ENCODE results near the gene CLPTM1. TPM values are rescaled to one million over a fixed set of nuclear protein-coding genes. Genes with fewer than 3 reads are reported as not detected.
A peak's percentile ranks its signal among the peaks of the same experiment; 100 is the strongest.
"Not testable (repeated sequence)": the region's sequence is repeated elsewhere in the genome, so short reads cannot be mapped to it uniquely, and the experiment has no call there.

CLPTM1 gene, protein sequence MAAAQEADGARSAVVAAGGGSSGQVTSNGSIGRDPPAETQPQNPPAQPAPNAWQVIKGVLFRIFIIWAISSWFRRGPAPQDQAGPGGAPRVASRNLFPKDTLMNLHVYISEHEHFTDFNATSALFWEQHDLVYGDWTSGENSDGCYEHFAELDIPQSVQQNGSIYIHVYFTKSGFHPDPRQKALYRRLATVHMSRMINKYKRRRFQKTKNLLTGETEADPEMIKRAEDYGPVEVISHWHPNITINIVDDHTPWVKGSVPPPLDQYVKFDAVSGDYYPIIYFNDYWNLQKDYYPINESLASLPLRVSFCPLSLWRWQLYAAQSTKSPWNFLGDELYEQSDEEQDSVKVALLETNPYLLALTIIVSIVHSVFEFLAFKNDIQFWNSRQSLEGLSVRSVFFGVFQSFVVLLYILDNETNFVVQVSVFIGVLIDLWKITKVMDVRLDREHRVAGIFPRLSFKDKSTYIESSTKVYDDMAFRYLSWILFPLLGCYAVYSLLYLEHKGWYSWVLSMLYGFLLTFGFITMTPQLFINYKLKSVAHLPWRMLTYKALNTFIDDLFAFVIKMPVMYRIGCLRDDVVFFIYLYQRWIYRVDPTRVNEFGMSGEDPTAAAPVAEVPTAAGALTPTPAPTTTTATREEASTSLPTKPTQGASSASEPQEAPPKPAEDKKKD
- total RNA-seq, result 109 TPM
- long read RNA-seq, transcript CLPTM1-201 (14 exons, 2,604 nt), result major isoform, 97 of 125 reads
- long read RNA-seq, partial matches to known transcripts, result 19 of 125 reads
- long read RNA-seq, other reads (novel, unspliced or antisense), result 9 of 125 reads

GRCh38 chr19:44954649-44955504 is at the start of gene CLPTM1:
Gene CLPTM1 (plus strand): TSS chr19:44955380. CDS start chr19:44955396, 16 bp downstream.
- peak; percentile 99 for DNase-seq (ENCODE audit: low spot score)

- no peak for DNase-seq (ENCODE audit: low spot score)
Measured at GRCh38 chr19:44905437-44906160, 49.6 kb upstream of the CLPTM1 start, which contains the start of gene APOE. Gene APOE (plus strand): TSS chr19:44905796. CDS start chr19:44906625, 829 bp downstream.

- DNase-seq (ENCODE audit: low spot score), result no peak
Measured at GRCh38 chr19:44907613-44908012, 47.6 kb upstream of the CLPTM1 start.

DNA sequence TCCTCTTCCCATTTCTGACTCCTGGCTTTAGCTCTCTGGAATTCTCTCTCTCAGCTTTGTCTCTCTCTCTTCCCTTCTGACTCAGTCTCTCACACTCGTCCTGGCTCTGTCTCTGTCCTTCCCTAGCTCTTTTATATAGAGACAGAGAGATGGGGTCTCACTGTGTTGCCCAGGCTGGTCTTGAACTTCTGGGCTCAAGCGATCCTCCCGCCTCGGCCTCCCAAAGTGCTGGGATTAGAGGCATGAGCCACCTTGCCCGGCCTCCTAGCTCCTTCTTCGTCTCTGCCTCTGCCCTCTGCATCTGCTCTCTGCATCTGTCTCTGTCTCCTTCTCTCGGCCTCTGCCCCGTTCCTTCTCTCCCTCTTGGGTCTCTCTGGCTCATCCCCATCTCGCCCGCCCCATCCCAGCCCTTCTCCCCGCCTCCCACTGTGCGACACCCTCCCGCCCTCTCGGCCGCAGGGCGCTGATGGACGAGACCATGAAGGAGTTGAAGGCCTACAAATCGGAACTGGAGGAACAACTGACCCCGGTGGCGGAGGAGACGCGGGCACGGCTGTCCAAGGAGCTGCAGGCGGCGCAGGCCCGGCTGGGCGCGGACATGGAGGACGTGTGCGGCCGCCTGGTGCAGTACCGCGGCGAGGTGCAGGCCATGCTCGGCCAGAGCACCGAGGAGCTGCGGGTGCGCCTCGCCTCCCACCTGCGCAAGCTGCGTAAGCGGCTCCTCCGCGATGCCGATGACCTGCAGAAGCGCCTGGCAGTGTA is 46.9 kb upstream of the CLPTM1 start:
- DNase-seq (ENCODE audit: low spot score), result no peak

- no peak for DNase-seq (ENCODE audit: low spot score)
Measured at GRCh38 chr19:44908836-44909261, 46.3 kb upstream of the CLPTM1 start.

- no peak for DNase-seq (ENCODE audit: low spot score)
Measured at GRCh38 chr19:44909775-44910174, 45.4 kb upstream of the CLPTM1 start.

- DNase-seq (ENCODE audit: low spot score), result not testable (repeated sequence)
Measured at GRCh38 chr19:44911896-44912295, 43.3 kb upstream of the CLPTM1 start.

DNA sequence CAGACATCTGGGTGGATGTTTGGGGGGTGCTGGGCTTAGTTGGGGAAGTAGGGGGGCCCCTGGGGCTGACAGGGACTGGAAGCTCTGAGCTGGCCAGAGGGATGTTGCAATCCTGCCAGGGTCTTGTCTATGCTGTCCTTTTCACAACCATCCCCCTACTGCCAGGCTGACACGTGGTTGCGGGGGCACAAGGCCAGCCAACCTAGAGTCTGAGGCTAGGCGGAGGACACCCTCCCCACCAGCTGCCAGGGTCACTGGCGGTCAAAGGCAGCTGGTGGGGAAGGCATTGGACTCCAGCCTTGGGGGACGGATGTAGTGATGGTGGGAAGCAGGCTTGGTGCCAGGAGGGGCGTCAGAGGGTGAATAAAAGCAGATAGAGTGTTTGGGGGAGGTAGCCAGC is 42.3 kb upstream of the CLPTM1 start:
- DNase-seq (ENCODE audit: low spot score), result no peak

DNA sequence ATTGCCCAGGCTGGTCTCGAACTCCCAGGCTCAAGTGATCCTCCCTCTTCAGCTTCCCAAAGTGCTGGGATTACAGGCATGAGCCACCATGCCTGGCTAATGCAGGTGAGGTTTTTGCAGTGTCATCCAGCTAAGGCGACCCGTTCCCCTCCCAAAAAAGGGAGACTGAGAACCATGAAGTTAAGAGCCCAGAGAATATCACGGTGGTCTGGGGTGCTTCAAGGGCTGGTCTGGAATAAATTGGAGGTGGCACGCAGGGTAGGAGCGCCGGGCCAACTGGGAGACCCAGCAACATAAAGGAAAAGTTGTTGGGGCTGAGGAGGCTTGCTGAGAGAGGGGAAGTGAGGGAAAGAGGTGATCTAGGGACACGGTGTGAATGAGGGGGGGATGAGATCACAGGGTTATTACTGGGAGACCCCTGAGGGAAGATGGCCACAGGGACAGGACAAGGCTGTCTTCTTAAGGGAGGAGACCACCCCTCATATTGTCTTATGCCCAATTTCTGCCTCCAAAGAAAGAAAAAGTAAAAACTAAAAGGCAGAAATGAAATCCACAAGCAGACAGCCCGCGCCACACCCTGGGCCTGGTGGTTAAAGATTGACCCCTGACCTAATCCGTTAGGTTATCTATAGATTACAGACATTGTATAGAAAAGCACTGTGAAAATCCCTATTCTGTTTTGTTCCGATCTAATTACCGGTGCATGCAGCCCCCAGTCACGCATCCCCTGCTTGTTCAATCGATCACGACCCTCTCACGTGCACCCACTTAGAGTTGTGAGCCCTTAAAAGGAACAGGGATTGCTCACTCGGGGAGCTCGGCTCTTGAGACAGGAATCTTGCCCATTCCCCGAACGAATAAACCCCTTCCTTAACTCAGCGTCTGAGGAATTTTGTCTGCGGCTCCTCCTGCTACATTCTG is 41.4 kb upstream of the CLPTM1 start:
- not testable (repeated sequence) for DNase-seq (ENCODE audit: low spot score)

- peak; percentile 92 for DNase-seq (ENCODE audit: low spot score)
Measured at GRCh38 chr19:44914433-44915206, 40.6 kb upstream of the CLPTM1 start, which contains the start of gene APOC1. Gene APOC1 (plus strand): TSS chr19:44914608. CDS start chr19:44914892, 284 bp downstream.

DNA sequence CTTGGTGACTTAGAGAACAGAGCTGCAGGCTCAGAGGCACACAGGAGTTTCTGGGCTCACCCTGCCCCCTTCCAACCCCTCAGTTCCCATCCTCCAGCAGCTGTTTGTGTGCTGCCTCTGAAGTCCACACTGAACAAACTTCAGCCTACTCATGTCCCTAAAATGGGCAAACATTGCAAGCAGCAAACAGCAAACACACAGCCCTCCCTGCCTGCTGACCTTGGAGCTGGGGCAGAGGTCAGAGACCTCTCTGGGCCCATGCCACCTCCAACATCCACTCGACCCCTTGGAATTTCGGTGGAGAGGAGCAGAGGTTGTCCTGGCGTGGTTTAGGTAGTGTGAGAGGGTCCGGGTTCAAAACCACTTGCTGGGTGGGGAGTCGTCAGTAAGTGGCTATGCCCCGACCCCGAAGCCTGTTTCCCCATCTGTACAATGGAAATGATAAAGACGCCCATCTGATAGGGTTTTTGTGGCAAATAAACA is 30.9 kb upstream of the CLPTM1 start:
- no peak for DNase-seq (ENCODE audit: low spot score)

- no peak for DNase-seq (ENCODE audit: low spot score)
Measured at GRCh38 chr19:44925114-44925891, 29.9 kb upstream of the CLPTM1 start.

DNA sequence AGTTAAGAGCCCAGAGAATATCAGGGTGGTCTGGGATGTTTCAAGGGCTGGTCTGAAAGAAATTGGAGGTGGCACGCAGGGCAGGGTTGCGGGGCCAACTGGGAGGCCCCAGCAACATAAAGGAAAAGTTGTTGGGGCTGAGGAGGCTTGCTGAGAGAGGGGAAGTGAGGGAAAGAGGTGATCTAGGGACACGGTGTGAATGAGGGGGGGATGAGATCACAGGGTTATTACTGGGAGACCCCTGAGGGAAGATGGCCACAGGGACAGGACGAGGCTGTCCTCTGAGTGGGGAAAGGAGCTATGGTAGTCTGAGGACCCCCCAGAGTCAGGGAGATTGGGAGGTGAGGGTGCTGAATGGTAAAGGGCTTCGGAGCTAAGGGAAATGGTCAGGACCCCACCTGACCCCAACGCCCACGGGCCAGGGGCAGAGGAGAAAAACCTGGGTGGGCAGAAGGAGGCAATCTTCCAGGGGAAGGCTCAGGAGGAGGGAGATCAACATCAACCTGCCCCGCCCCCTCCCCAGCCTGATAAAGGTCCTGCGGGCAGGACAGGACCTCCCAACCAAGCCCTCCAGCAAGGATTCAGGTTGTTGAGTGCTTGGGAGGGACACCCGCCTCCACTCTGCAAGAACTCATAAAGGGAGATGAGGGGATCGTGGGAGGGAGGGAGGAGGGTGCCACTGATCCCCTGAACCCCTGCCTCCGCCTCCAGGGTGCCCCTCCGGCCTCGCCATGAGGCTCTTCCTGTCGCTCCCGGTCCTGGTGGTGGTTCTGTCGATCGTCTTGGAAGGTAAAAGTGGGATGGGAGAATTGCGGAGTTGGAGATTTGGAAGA is 28.7 kb upstream of the CLPTM1 start:
- not testable (repeated sequence) for DNase-seq (ENCODE audit: low spot score)

DNA sequence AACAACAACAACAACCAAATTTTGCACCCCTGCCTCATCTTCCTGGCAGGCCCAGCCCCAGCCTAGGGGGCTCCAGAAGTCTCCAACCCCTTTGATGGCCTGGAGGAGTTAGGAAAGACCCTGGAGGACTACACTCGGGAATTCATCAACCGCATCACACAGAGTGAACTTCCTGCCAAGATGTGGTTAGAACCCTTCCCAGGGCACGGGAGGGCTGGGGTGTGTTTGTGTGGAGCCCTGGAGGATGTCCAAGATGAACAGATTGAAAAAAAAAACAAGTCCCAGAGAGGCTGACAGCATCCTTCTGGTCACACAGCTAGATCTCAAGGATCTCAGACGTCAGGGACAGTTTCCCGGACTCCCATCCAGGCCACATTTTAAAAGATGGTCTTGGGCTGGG is 27.4 kb upstream of the CLPTM1 start:
- DNase-seq (ENCODE audit: low spot score), result no peak

- no peak for DNase-seq (ENCODE audit: low spot score)
Measured at GRCh38 chr19:44930088-44930487, 25.1 kb upstream of the CLPTM1 start.

- DNase-seq (ENCODE audit: low spot score), result no peak
Measured at GRCh38 chr19:44931541-44931940, 23.6 kb upstream of the CLPTM1 start.
